Measurements from ENCODE around the gene KRT8.
"Not testable (repeated sequence)": the region's sequence is repeated elsewhere in the genome, so short reads cannot be mapped to it uniquely, and the experiment has no call there.

KRT8 gene

DNA sequence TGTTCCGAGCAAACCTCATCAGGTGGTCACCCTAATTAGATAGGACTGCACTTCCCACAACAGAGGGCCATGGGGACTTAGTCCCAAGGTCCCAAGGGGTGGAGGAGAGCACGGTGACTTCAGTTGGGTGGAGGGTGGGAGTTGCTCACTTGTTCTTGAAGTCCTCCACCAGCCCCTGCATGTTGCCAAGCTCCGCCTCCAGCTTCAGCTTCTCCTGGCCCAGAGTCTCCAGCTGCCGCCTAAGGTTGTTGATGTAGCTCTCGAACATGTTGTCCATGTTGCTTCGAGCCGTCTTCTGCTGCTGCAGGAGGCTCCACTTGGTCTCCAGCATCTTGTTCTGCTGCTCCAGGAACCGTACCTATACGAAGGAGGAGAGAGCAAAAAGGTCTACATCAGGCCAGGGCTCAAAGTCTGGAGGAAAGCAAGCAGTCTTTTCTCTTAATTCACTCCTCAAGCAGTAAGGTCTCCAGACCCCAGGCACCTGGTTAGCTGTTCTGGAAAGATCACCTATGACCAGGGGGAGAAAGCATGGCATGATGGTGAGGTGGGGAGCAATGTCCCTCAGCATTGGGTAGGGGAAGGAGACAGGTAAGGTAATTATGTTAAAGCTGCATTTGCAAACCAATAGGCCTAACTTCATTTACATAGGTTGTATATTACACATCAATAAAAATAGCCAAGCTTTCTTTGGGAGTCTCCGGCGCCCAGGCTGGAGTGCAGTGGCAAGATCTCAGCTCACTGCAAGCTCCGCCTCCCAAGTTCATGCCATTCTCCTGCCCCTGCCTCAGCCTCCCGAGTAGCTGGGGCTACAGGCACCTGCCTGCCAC, 2.9 kb downstream of the KRT8 start:
- no peak for DNase-seq

DNA sequence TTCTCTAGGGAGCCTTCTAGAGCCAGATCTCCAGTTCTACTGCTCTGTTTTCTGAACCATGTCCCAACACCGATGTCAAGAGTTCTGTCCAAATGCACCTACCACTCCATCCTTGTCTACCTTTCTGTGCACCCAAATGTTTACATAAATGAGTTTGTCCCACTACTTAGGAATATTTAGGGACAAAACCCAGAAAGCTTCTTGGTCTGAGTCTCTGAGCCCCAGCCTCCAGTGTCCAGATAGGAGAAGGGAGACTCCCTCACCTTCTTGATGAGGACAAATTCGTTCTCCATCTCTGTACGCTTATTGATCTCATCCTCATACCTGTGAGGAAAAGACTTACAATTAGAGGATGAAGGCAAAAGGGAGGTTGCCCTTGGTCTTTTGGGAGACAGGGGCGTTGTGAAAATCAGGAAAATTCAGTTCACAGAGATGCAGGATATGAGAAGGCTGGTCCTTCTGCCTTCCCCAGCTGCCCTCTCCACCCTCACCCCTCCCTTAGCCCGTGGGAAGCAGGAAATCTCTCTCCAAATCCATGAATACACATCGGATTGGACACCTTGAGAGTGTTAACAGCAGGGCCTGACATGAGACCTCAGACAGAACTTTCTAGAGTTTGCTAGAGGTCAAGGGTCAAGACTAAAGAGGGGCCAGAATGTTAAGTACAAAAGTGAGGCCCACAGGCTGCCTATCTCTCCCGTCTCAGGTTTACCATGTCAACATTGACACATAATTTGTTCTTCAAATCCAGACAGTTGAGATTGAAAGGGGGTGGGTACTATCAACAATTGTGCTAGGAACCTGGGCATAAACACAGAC, 3.8 kb downstream of the KRT8 start:
- DNase-seq: no peak

DNA sequence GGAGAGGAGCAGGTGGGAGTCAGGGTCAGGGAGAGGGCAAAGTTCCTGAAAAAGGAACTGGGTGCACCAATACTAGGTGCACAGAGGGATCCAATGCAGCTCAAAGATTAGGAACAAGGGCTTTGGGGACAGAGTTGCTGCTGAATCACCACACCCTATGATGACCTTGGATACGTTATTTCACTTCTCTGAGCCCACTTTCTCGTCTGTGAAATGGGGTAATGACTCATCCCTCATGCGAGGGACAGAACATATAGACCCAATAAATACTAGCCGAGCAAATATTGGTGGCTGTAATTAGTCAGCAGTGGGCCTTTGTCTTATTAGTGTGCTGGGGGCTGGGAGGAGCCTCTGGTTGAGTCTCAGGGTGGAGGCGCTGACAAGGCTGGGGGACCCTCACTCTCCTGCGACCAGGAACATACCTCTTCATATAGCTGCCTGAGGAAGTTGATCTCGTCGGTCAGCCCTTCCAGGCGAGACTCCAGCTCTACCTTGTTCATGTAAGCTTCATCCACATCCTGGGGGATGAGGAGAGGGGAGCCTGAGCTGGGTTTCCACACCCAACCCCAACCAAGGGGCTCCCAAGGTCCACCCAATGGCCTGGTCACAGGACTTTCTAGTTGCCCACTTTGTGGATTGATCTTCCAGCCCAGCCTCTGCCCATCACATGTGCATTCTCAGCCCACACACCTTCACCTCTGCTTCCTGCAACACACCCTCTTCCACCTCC, 4.5 kb downstream of the KRT8 start:
- DNase-seq: no peak

DNA sequence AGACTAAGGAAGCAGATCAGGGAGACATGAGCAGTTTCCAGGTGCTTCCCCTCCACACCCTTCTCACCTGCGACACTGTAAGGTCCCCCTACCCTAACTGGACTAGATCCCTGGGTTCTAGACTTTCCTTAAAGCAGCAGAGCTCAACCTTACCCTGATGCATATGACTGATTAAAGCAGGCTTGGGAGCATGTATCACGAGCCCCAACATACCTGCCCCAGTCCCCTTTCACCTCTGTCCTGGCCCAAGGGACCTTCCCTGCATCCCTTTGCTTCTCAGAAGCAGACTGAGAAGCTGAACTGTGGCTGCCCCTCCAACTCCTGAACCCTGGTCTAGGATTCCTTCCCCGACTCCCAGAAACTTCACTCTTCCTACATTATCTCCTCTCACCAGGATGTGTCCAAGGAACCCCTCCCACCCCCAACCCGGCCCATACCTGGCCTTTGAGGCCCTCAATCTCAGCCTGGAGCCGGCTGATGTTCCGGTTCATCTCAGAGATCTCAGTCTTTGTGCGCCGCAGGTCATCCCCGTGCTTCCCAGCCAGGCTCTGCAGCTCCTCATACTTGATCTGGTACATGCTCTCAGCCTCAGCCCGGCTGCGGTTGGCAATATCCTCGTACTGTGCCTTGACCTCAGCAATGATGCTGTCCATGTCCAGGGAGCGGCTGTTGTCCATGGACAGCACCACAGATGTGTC, 5.4 kb downstream of the KRT8 start:
- no peak for DNase-seq

DNA sequence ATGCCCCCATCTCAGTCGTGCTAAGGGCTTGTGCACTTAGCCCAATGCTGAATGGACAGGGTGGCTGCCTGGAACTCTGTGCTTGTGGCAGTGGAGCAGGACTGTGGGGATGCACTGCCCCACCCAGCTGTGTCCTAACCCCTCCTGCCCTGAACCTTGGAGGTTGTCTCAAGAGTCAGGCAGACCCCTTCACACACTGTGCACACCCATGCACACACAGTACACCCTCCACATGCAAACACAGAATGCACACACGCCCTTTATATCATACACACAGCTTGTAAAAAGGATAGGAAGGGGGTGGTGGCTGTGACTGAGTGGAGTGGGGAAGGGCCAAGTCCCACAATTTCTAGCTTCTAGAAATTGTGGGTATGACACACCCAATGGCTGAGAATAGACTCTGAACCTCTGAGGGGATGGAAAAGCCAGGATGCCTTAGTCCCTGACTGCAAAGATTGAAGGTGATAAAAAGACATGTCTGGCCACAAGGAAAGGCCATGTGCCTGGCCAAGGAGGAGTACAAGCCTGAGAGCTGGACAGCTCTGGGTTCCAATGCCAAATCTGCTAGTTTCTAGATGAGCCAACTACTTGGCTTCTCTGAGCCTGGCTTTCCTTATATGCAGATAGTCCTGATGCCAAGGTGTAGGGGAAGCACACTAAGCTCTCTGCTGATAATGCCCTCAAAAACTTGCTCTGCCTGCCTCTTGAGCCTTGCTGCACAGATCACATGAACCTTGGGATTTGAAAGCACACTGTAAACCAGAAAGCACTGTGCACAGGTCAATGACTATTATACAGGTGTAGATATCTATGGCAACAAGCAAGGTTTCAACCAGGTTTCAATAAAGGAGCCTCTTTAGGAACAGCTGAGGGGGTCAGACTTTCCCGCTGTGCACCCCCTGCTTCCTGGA, 8.4 kb downstream of the KRT8 start:
- no peak for DNase-seq

DNA sequence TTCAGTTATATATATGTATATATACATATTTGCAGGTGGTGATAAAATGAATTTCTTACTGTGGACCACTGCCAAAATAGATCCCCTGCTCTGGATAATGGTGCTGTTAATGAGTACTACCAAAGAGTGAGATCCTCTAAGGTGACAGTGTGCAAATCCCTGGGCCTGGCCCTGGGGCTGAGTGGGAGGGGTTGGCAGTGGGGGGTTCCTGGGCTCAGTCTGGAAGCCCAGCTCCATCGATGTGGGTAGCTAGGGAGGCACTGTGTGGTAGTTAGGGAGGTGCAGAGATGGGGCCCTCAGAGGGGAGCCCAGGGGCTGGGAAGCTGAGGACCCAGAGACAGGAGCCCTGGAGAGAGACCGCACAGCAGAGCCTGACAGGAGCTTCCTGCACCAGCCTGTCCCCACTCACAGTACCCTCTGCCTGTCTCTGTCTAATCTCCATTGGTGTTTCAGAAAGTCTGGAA, 9.1 kb downstream of the KRT8 start:
- peak; percentile 90 for DNase-seq

DNA sequence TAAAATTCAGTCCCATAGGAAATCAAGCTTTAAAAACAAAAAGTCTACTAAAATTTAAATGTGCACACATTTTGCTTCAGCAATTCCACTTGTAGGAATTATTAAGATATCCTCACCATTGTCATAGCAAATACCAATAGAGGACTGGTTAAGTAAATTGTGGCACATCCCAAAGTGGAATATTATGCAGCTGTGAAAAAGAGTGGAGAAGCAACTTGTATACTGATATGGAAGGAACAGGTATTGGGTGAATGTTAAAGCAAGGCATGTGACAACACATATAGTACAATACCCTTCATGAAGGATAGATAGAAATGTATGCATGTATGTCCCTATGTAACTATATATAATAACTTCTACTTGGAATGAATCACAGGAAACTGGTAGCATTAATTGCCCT, 11.9 kb downstream of the KRT8 start:
- DNase-seq: no peak

DNA sequence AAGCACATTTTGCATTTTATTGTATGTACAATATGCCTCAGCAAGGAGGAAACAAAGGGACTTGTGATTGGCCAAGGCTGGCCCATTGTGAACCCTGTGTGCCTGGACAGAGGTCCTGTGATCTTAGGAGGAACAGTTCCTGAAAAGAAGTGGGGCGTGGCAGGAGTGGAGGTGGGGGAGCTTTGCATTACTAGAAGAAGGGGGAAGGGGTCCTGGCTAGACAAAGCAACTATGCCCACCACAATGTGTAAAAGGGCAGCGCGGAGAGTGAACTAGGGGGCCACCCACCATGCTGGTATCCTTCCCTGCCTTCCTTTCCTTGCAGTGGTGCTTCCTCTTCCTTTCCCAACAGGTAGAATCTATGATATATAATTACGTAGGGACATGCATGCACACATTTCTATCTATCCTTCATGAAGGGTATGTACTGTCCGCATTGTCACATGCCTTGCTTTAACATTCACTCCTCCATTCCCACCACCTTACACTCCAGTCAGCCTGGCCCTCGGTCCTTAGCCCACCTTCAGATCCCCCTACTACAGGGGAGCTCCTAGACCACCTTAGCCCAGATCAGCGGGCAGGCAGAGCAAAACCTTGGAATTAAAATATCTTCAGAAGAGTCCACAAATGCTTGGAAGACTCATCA, 12.5 kb downstream of the KRT8 start:
- no peak for DNase-seq

DNA sequence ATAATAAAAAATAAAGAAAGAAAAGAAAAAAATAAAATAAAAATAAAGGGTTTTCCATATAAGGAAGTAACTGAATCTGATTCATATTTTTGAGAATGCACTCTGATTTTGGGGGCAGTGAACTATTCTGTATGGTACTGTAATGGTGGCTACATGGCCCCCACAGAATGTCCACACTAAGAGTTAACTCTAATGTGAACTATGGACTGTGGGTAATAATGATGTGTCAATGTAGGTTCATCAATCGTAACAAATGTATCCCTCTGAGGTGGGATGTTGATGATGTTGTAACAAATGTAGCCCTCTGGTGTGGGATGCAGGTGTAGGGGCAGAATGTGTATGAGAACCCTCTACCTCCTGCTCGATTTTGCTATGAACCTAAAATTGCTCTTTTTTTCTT, 13.8 kb downstream of the KRT8 start:
- no peak for DNase-seq

DNA sequence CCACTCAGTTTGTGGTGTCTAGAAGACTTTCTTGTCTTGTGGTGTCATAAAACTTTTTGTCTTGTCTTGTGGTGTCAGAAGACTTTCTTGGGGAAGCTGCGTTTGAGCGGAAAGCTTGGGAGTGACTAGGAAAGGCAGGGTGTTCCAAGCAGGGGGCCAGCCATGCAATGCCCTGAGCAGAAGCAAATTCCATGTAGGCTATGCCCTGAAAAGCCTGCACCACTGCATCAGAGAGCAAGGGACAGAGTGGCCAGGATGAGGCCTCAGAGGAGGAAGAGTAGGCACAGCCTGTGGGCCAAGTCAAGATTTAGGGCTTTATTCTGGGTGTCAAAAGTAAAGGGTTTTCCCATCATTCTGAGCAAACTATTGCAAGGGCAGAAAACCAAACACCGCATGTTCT, 14.5 kb downstream of the KRT8 start:
- no peak for DNase-seq

DNA sequence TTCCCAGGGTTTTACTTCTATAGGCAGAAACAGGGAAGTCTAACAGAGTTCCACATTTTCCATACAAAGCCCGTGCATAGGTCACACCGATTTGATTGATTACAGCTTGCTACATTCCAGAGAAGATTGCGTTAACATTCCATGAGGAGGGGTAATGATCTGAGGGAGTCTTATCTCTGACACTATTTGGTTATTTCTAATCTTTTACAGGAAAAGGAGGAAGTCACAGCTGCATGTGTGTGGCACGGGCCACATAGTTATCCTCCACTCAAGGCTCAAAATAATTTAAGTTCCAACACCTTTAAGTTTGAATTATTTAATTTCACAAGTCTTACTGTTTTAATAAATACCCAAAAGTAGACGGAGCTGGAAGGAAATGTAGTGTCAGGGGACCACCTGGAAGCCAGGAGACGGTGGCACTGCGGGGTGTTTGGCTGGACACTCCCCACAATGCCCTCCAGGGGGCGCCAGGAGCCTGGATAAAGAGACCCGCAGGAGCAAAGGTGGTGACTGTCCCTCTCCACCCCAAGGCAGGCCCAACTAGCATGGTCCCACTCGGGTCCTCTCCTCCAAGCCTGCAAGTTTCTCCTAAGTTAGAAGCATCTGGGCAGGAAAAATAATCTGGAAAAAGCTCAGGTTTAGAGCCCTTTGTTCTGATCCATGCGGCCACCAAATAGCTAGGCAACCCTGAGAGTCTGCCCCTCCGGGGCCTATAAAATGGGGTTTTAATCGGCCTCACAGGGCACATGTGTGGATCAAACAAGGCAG, 20.2 kb downstream of the KRT8 start:
- peak; percentile 83 for DNase-seq

DNA sequence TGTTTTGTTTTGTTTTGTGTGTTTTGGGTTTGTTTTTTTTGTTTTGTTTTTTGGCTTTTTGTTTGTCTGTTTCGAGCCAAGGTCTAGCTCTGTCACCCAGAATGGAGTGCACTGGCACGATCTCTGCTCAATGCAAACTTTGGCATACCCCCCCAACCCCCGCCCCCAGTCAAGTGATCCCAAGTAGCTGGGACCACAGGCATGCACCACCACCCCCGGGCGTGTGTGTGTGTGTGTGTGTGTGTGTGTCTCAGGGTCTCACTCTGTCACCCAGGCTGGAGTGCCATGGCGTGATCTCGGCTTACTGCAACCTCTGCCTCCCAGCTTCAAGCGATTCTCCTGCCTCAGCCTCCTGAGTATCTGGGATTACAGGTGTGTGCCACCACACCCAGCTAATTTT, 24.4 kb downstream of the KRT8 start:
- DNase-seq: not testable (repeated sequence)

DNA sequence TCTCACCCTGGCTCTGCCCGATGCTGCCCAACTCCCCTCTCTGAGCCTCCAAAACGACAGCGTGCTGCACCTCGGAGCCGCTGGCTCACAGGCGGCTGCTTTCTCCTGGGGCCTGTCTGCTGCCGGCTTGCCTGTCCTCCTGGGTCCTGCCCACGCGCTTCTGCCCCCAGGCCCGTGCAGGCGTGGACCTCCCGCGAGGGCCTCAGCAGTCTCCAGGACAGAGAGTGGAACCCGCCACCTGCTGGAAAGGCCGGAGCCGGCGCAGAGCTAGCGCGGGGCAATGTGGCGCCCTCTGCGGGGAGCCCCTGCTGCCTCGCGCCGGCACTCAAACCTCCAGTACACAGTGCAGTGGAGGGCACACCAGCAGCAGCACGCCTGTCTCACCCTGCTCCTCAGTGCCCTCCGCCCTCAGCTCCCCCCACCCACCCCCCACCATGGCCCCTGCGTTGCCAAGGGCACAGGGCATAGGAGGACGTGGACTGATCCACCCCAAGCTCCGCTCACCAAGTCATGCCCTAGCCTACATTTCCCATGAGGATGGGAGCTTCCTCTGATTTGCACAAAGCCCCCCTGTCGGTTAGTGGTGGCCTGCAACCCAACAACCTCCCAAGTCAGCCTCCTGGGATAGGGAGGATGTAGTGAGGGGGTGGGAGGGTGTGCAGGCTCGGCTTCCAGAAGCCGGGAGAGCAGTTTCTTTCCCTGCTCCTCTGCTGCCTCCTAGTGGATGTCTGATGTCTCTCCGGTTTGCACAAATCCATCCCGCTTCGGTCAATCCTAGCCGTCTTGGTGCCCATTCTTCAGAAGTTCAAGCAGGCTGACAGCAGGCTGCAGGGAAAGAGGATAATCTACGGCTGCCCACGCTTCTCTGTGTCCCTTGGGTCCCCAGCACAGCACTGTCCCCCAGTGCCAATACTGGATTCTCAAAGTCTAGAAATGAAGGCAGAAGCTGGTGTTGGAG, 25.2 kb downstream of the KRT8 start:
- peak; percentile 95 for DNase-seq

DNA sequence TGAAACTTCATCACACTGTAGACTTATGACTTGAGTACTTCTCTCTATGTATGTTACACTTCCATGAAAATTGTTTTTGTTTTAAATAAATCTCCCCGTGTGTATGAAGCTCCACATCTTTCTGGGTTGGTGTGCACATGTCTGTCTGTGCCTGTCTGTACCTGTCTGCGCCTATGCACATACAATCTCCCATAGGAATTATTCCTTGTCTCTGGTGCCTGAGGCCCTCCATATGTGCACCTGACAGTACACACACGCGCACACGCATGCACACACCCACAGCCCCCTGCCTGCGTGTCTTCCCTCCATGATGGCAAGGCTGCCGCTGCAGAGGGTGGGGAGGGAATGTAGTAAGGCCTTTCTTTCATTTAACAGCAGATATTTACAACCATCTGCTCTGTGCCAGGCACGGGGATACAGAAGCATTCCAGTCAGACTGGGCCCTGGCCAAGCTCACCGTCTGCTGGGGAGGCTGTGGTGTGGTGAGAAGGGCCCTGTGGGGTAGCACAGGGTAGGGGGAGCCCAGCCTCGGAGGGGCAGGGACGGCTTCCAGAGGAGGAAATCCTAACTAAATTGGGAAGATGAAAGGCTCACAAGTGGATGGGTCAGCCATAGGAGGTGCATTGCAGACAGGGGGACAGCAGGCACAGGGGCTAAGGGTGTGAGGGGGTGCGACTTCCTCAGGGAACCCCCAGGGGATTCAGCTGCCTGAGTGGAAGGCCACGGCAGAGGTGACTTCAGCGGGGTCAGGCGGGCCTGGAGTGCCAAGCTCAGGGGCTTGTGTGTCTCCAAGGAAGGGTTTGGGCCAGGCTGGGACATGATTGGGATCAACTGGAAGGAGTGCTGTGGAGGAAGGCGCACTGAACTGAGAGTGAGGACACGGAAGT, 26.1 kb downstream of the KRT8 start:
- DNase-seq: peak; percentile 75

DNA sequence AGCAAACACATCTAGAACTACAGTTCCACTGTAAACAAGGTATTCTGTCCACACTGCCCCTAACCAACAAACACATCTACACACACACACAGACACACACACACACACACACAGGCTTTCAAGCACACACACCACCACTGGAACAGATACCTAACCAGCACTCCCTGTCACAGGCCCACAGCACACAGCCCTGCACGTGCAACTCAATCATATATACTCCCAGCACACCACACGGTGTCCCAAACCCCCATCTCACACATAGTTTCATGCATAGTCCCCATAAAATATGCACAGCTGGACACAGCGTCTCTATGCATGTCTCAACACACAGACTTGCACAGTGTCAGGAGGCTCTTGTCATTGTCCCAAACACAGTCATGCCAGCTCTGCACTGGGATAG, 27.6 kb downstream of the KRT8 start:
- no peak for DNase-seq

DNA sequence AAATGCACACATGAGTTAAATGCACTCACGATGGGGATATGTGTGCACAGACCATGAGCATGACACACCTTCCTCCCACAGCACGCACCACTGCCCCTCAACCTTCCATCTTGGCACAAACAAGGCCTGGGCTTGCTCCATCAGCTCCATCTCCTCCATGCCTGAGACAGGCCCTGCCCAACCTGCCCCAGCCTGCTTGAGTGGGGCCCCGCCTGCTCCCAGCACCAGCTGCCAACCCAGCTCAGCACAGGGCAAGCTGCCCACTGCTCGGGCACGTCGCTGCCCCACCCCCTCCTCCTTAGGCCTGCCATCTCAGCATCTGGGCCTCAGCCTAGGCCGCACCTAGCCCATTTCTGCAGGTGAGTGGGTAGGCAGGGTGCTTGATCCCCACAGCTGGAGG, 28.5 kb downstream of the KRT8 start:
- DNase-seq: peak; percentile 65

DNA sequence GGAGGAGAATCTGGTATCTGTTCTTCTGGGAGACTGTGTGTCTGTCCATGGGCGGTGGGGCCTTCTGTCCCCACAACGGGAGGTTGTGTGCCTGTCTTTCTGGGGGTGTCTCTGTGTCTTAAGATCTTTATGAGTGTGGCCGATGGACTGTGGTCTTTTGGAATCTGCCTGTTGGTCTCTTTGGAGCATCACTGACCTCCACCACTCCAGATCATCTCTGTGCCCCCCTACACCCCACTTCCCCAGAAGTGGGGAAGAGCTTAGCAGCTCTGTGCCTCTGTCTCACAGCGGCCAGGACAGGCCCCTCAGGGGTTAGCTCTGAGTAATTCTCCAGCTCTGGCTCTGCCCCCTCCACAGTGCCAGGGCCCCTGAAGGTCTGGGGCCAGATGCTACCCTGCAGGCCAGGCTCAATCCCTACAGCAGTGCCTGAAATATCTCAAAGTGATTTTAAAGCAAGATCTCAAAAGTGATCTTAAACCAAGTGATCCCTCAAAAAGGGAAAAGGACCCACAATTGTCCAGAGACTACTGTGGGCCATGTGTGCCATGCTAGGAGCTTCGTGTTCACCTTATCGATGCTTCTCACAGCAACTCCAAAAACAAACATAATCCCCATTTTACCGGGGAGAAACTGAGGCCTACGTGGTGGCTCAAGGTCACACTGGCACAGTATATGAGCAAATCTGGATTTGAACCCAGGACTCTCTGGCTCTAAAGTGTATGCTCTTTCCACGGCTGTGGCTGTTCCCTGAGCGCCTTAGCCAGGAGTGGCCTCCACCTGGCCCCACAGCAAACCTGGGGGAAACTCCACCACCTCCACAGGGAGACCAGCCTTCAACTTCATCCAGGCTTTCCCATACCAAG, 30.1 kb downstream of the KRT8 start:
- DNase-seq: no peak

All from NCI-H510A treated with DMSO at 0.1 percent for 48 hours (cell line).